HG03066 (cell line): ENCODE data around the gene CCDC197.

Experiments
- ATAC-seq: cut with Tn5 transposase; IDR thresholded peaks from one replicate; pipeline ENCODE4 v1.9.1; 2021; ENCODE audit warnings: low read depth; ENCODE audit not compliant: unreplicated experiment

The CCDC197 gene

DNA sequence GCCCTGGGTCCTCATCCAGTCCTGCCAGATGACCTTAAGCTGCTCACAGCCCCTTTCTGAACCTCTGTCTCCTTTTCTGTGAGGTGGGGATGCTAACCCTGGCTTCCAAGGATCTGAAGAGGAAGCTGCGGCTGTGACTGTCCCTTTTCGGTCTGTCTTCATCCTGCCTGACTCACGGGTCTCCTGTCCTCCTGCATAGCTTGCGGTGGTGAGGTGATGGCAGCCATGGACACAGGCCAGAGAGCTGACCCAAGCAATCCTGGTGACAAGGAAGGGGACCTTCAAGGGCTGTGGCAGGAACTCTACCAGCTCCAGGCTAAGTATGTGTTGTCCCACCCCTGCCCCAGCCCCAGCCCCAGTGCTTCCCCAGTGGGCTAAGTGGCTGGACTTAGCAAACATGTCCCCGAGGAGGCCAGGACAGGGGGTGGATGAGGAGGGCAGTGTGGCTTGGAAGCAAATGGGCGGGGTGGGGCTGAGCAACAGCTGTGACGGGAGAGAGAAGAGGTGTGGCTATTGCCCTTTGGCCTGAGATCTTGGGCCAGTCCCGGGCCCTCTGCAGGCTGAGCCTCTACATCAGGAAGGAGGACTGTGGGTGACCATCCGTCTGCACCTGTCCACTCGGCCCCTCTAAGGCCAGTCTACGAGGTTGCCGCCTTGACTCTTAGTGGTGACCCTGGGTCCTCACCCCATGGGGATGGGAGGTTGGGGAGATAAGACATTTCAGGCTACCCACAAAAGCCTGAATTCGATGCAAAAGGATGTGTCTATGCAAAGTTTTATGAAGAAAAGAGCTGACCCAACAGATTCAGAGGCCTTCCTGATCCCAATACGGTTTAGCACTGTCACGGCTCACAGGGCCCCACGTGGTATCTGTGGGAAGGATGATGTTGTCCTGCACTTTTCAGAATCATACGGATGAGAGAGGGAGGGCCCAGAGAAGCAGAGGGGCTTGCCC is 1.1 kb downstream of the CCDC197 start:
- no peak for ATAC-seq

DNA sequence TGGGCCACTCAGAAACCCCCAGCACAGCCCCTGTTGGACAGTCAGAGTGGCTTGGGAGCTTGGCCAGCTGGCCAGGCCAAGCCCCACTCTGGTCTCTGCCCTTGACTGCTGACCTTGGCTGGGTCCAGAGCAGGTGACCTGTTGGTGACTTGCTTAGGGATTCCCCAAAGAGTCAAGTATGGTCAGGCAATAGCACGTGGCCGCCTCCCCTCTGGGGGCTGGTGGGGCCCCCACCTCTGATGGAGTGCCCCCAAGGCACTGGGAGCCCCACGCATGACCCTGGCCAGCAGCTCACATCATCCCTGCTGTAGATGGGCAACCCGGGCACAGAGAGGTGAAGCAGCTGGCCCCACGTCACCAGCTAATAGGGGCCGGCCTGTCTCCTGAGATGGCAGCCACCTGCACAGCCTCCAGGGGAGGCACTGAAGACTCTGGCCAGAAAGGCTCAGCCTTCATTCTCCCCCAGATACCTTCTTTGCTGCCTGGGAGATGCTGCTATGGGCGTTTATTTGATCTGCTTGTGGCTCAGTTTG is 1.8 kb downstream of the CCDC197 start:
- no peak for ATAC-seq

GRCh38 chr14:93999573-93999972 is 2.5 kb downstream of the CCDC197 start:
- ATAC-seq = no peak

DNA sequence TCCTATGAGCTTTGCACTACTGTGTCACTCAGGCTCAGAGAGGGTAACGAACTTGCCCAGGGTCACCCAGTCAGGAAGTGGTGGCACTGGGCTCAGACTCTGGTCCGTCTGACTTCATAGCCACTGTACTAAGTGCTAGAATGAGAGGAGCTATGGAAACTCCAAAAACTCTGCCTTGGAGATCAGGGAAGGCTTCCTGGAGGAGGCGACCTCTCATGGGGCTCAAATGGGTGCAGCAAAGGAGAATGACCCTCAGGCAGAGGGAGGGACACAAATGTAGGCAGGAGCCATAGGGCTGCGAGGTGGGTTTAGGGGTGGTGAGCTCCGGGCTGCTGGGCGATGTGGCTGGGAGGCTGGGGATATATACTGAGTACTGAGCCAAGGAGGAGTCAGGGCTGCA is 3.2 kb downstream of the CCDC197 start:
- no peak for ATAC-seq

DNA sequence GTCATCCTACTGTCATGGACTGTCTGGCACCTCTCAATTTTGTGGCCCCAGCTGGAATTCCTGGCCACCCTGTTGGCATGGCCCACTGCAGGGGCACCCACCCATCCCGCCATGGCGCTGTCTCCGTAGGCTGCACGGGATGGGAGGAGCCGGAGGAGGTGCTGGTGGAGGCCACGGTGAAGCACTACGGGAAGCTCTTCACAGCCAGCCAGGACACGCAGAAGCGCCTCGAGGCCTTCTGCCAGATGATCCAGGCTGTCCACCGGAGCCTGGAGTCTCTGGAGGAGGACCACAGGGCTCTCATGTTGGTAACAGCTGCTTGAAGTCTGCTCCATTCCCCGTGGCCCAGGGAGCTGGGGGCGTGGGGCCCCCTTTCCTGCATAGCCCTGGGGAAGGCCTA is 3.9 kb downstream of the CCDC197 start:
- no peak for ATAC-seq

DNA sequence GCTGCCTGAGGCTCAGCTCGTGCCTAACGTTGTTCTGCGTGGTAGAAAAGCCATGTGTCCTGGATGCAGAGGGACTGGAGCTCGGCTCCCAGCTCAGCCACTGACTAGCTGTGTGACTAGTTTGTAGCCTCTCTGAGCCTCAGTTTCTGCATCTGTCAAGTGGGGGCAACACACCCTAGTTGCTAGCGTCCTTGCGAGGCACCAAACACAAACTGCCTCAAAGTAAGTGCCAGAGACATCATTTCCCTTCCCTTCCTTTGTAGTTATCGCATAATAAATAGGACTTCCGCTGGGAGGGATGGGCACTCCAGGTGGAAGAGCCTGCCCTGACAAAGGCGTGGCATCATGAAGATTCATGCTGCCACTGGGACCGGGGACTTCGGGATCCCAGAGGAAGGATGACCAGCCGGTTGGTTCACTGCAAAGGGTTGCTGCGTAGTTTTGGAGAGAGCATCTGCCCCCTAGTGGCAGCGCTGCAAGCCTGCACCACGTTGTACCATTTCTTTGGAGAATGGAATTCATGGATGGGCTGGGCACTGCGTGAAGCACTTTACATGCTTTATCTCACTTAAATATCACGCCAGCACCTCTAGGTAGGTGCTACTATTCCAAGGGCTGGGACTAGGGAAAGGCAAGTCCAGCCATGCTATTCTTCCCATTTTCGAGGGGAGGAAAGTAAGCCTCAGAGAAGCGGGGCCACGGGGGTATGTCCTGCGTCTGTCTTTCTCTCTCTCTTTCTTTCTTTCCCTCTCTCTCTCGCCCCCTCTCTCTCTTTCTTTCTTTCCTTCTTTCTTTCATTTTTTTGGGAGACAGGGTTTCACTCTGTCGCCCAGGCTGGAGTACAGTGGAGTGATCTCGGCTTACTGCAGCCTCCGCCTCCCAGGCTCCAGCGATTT is 4.6 kb downstream of the CCDC197 start:
- no peak for ATAC-seq

DNA sequence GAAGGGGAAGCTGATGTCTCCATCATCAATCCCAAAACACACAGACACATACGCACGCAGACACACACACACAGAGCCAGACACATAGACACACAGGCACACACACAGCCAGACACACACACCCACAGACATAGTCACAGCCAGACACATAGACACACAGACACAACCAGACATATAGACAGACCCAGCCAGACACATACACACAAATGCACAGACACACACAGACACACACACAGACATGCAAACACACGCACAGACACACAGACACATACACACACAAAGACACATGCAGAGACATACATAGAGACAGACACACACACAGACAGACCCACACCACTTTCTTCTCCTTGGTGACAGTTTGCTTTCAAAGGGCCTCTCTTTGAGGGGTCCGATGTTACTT is 6.3 kb downstream of the CCDC197 start:
- ATAC-seq = no peak

DNA sequence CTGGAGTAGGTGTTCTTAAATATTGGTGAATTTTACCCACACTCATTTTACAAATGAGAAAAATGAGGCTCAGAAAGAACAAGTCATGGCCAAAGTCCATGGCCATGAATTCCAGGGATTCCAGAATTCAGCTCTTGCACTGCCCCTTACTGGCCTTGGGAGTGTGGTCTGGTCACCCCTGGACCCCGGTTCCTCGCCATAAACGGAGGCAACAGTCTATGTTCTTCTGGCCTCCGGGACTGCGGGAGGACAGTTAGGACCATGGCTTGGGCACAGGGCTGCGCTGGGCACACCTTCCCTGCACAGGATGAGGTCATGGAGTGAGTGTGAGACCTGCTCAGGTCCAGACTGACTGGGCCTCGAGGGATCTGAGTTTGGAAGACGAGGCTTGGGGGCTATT is 6.9 kb downstream of the CCDC197 start:
- no peak for ATAC-seq

GRCh38 chr14:94005324-94006073 is 8.4 kb downstream of the CCDC197 start:
- ATAC-seq = no peak

GRCh38 chr14:94008234-94008633 is 11.1 kb downstream of the CCDC197 start:
- no peak for ATAC-seq

DNA sequence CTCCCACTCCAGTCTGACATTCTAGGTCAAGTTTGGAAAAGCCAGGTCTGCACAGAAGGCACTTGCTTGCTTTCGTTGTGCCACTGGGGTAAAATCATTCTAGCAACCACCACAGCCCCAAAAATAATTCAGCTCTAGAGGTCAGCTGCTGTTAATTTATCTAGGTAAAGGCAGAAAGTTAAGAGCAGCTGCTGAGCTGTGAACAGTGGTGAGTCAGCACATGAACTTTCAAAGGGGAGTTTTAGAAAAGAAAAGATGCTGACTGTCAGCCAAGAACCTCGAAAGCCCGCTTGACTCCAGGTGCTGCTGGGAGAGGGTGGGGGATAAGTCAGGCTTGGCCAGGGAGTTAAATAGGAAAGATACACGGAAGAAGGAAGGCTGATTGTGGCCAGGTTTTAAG is 12.7 kb downstream of the CCDC197 start:
- peak; percentile 69 for ATAC-seq

DNA sequence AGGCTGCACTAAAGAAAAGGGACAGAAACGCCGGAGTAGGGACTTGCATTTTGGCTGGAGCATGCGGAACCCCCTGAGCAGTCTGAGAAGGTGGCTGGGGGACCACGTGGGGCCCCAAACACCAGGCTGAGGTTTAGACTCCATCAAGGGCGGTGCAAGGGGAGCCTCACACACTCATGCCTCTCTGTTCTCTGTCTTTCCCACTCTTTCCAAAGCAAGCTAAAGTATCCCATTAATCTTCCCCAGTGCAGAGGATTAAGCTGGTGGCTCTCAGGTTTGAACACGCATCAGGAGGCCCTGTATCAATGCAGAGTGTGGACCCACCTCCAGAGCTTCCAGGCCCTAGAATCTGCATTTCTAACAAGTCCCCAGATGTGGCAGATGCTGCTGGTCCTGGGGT is 13.5 kb downstream of the CCDC197 start:
- ATAC-seq = no peak

DNA sequence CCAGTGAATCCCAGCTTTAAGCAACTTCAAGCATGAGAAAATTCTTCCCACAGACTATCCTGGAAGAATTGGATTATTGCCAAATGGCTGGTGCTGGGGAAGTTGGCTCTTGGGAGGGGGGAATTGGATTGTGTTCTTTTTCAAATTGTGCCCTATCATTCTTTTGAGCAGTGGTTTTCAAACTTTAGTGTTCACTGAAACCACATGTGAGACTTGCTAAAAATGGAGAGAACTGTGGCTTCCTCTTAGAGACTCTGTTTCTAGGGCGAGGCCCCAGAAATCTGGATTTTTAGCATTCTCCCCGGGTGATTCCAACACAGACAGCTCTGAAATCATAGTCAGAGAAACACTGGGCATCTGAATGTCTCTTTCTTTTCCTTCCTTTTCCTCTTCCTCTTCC is 14.7 kb downstream of the CCDC197 start:
- no peak for ATAC-seq

DNA sequence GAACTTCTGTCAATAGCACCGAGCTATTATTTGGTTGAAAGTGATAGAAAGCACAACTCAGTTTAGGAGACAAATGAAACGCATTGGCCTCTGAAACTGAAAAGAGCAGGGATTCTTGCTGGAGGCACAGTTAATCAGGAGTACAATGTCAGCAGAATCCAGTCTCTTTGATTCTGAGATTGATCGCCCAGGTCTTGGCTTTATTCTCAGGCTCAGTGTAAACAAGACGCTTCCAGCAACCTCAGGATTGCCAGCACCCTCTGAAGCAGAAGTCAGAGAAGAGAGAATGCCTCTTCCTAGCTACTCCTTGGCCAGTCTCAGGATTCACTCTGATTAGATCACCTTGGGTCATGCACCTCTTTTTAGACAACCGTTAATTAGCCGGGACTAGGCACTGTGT is 17.3 kb downstream of the CCDC197 start:
- no peak for ATAC-seq

- no peak for ATAC-seq
Observed at GRCh38 chr14:94015223-94015622, 18.1 kb downstream of the CCDC197 start.

DNA sequence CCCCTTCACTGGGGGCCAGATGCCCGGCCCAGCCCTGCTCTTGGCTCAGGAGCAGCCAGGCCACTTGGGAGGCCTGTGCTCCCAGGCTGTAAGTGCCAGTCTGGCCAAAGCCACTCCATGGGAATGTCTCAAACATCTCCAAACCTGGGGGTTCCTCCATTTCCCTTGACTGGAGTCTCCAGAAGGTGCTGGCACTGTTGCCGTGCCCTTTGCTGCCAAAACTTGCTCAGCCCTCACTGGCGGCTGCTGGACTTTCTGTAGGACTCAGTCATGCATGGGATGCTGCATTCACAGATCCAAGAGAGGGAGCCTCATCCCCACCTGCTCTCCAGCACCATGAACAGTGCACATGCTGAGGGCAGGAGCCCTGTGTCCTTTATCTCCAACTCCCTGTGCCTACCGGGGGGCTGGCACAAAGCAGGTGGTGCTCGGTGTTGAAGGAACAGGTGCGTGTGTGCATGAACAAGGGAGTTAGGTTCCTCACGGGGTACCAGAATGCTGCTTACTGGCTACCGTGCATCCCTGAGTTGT is 19.4 kb downstream of the CCDC197 start:
- no peak for ATAC-seq

- ATAC-seq = no peak
Observed at GRCh38 chr14:94018308-94018707, 21.2 kb downstream of the CCDC197 start.

- no peak for ATAC-seq
Observed at GRCh38 chr14:94019329-94019728, 22.2 kb downstream of the CCDC197 start.

GRCh38 chr14:94020267-94020666 is 23.2 kb downstream of the CCDC197 start:
- ATAC-seq = no peak

DNA sequence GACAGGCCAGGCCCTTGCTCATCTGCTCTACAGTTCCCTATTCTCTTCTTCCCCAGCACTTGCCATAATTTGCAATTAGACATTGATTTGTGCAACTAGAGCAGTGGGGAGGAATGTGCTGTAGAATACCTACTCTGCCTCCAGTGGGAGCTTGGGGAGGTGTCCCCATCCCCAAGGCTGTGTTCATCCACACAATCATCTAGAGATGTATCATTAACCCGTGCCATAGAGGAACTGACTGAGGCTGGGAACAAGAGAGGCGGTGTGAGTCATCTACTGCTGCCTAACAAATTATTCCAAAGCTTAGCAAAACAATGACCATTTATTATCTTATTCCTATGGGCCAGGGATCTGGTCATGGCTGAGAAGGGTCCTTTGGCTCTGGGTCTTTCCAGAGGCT is 23.9 kb downstream of the CCDC197 start:
- no peak for ATAC-seq
